Camera-type eye (tissue), 1 donor: Measurements from ENCODE around the gene INTS12. TPM values are rescaled to one million over a fixed set of nuclear protein-coding genes. Genes with fewer than 3 reads are reported as not detected.

Experiments
- total RNA-seq: library from RNA; depleted of rRNA; stranded (reverse); fragments of >200 nt; gene quantifications from one replicate; pipeline ENCODE4 v1.2.3, GENCODE V29; 2014

The INTS12 gene
- total RNA-seq: 27.9 TPM

GRCh38 chr4:105708181-105709080, at the start of gene INTS12, which contains the start of gene GSTCD:
Gene INTS12 (minus strand): TSS chr4:105708689. CDS start chr4:105700005, 8,684 bp downstream.
Gene GSTCD (plus strand): TSS chr4:105708784. CDS start chr4:105717614, 8,830 bp downstream.

Other genes starting within 250 kb of the INTS12 start
- 112 TPM for gene PPA2, start 234.6 kb downstream of the INTS12 start, total RNA-seq
- gene ARHGEF38, start 156.1 kb downstream of the INTS12 start, total RNA-seq: 0.55 TPM
- 38.1 TPM for gene GSTCD, start 95 bp upstream of the INTS12 start, total RNA-seq
- gene NPNT, start 186.8 kb upstream of the INTS12 start, total RNA-seq: 55.7 TPM